ENCODE measurements around the gene CDKL5.

GRCh38 chrX:18549643-18550042 is 124.2 kb downstream of the CDKL5 start:
- TF ChIP-seq CTCF (IDR thresholded peaks at IDR 0.05) = no peak
- TF ChIP-seq POLR2A (IDR thresholded peaks at IDR 0.05) = no peak

All from adrenal gland (tissue), 5 donors.